ENCODE measurements around the gene HEPACAM. TPM values are rescaled to one million over a fixed set of nuclear protein-coding genes. Genes with fewer than 3 reads are reported as not detected.

Gene HEPACAM
- total RNA-seq, 2 experiments from 2014 or later, result not detected

DNA sequence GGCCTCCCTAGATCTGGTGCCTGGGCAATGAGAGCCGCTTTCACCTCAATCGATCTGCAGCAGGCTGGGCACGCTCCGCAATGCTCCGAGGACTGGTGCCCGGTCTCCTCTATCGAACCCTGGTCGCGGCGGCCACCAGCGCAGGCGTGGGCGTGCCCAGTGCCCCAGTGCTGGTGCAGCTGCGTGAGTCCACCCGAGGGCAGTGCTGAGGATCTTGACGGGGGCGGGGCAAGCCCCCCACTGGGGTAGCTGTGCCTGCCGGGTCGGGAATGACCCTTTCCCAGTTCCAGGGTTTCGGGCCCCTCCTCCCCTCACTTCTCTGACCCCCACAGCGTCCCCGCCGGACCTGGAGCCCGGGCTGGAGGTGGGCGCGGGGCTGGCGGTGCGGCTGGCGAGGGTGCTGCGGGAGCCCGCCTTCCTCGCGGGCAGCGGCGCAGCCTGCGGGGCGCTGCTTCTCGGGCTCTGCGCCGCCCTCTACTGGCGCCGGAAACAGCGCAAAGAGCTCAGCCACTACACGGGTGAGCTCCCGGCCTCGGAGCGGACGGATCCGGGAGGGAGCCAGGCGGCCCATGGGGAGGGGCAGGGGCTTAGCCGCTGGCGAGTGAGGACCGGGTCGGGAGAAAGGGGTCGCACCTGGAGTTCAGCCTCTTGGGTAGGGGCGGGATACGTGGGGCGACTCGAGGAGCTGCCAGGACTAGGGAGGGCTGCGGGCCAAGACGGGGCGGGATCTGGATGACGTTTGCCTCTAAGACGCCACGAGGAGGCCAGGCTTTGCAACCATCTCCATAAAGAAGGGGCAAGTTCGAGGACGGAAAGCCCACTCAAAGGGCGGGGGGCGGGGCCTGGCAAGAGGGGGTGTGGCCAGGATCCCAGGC, 59.7 kb downstream of the HEPACAM start:
- ChIA-PET CTCF (interaction anchor here (0.5 to 1.4 kb wide), 19 partner anchors 9 to 266 kb away, joined by 3 to 8 read pairs (median 4); partner anchors contain the start of genes CCDC15, ROBO3, SIAE and SPA17), POLR2A (interaction anchor here (0.6 to 1.2 kb wide), 6 partner anchors 39 to 282 kb away, joined by 3 to 8 read pairs (median 4); partner anchors contain the start of genes CCDC15 and MSANTD2)

GRCh38 chr11:124875401-124875800, 60.4 kb downstream of the HEPACAM start:
- CTCF ChIA-PET, result interaction anchor here (0.9 to 1.4 kb wide), 6 partner anchors 8 to 267 kb away, joined by 3 to 8 read pairs (median 6); partner anchors contain the start of genes CCDC15 and ROBO3
- POLR2A ChIA-PET, result no interaction called here

DNA sequence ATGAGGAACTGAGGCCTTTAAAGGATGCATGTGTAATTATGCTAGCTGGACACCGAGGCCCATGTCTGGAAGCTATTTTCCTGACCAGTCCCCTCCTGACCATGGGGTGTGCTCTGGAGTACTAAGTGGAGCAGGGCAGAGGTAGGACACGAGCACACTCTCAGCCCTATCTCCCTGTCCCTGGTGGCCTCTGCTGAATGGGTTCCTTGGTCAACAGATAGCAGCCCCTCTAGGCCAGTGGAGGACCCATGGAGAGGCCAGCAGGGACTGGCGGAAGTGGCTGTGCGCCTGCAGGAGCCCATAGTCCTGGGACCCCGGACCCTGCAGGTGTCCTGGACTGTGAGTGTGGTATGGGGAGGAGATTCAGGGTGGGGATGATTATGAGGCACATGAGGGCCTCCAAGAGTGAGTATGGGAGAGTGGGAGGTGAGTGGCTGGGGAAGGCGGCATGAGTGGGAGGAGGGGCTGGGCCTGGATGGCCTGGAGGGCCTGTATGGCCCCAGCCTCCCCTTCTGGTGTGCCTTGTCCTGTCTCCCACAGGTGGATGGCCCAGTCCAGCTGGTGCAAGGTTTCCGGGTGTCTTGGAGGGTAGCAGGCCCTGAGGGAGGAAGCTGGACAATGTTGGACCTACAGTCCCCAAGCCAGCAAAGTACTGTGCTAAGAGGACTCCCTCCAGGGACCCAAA, 61.1 kb downstream of the HEPACAM start:
- ChIA-PET CTCF (no interaction called here), POLR2A (no interaction called here)

- CTCF ChIA-PET, result no interaction called here
Measured at GRCh38 chr11:124873951-124874350, 61.9 kb downstream of the HEPACAM start.

GRCh38 chr11:124872741-124873140, 63.1 kb downstream of the HEPACAM start:
- CTCF ChIA-PET, result no interaction called here
- POLR2A ChIA-PET, result no interaction called here

More at GRCh38 chr11:124873951-124874350, 61.9 kb downstream of the HEPACAM start:
- POLR2A ChIA-PET, result no interaction called here

GRCh38 chr11:124872280-124872679, 63.6 kb downstream of the HEPACAM start:
- ChIA-PET POLR2A (no interaction called here), CTCF (interaction anchor here (1.0 kb wide), 1 partner anchor 124 kb away, joined by 5 read pairs; no protein-coding TSS in a partner anchor)

DNA sequence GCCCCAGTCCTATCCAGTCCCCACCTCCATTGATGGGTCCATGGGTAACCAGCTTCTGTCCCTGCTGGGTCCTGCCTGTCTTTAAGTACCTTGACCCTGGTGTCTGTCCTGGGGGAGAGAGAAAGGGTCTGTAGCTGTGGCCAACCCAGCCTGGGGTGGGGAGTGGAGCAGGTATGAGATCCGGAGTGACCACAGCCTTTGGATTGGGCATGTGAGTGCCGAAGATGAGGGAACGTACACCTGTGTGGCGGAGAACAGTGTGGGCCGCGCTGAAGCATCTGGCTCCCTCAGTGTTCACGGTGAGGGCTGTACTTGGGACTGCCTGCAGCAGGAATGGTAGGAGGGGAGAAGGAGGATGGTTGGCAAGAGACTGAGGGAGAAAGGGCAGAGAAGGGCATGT, 65.4 kb downstream of the HEPACAM start:
- POLR2A ChIA-PET, result no interaction called here
- CTCF ChIA-PET, result no interaction called here

DNA sequence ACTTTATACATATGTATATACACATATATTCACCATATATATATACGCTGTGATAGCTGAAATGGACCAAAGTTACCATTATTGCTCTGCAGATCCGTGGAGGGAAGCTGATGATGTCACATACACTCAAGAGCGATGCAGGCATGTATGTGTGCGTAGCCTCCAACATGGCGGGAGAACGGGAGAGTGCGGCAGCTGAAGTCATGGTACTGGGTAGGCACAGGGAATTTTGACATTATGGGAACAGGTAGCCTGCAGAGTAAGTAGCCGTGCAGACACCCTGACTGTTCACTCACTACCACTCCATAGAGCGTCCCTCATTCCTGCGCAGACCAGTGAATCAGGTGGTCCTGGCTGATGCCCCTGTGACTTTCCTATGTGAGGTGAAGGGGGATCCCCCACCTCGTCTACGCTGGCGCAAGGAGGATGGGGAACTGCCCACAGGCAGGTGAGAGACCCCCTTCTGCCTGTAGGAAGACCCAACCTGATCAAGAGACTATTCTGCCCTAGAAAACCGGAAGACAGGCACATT, 65.9 kb downstream of the HEPACAM start:
- POLR2A ChIA-PET, result interaction anchor here (0.6 kb wide), 1 partner anchor 27 kb away, joined by 4 read pairs; no protein-coding TSS in a partner anchor
- CTCF ChIA-PET, result no interaction called here

DNA sequence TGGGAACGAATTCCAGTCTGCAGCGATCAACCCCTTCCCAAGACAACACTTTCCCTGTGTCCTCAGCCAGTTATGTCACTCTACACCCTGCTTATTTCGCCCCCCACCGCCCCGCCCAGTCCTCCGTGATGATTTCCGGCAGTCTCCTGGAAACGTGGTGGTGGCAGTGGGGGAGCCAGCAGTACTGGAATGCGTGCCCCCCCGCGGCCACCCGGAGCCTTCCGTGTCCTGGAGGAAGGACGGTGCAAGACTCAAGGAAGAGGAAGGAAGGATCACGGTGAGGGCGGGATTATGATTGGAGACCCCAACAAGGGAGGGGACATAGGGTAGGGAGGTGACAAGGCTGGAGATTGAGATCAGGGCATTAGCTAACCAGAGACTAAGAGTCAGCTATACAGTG, 66.5 kb downstream of the HEPACAM start:
- CTCF ChIA-PET, result no interaction called here

More for the DNA sequence above, 66.5 kb downstream of the HEPACAM start:
- POLR2A ChIA-PET, result interaction anchor here (0.6 kb wide), 1 partner anchor 26 kb away, joined by 4 read pairs; no protein-coding TSS in a partner anchor

Other genes with a start within 250 kb of the HEPACAM start
- 1 to 10 TPM; 6.4 to 6.7 TPM for gene NRGN, start 196.1 kb downstream of the HEPACAM start, total RNA-seq
- under 1 TPM in 1 of 2 experiments, not detected in 1; 0.25 TPM for gene VSIG2, start 183.8 kb downstream of the HEPACAM start, total RNA-seq
- gene ESAM, start 173.8 kb downstream of the HEPACAM start, total RNA-seq, result under 1 TPM; 0.94 to 0.95 TPM
- 10 to 100 TPM in 1 of 2 experiments, 1 to 10 TPM in 1; 9.3 to 12.0 TPM for gene MSANTD2, start 135.6 kb downstream of the HEPACAM start, total RNA-seq
- gene ROBO3, start 70.6 kb downstream of the HEPACAM start, total RNA-seq, result 10 to 100 TPM; 10.3 to 11.8 TPM
- gene ROBO4, start 38.2 kb downstream of the HEPACAM start, total RNA-seq, result not detected
- gene HEPN1, start 16.8 kb downstream of the HEPACAM start, total RNA-seq, result not detected
- gene CCDC15, start 18.2 kb upstream of the HEPACAM start, total RNA-seq, result 1 to 10 TPM; 3.8 TPM
- under 1 TPM; 0.30 to 0.65 TPM for gene SLC37A2, start 127.3 kb upstream of the HEPACAM start, total RNA-seq
- gene TMEM218, start 175.6 kb upstream of the HEPACAM start, total RNA-seq, result 10 to 100 TPM; 19.5 to 23.3 TPM
- gene PKNOX2, start 228.7 kb upstream of the HEPACAM start, total RNA-seq, result not detected